SJSA1 (cell line): Measurements from ENCODE around the gene CAPS. TPM values are rescaled to one million over a fixed set of nuclear protein-coding genes. Genes with fewer than 3 reads are reported as not detected.
"Not testable (repeated sequence)": the region's sequence is repeated elsewhere in the genome, so short reads cannot be mapped to it uniquely, and the experiment has no call there.

Experiments
- DNase-seq, 2 experiments: peaks; one replicate each; pipeline ENCODE4 v3.0.0-alpha.2; 2015 to 2020; ENCODE audit warnings: low spot score in 2 of 2, low read depth in 1 of 2
- H3K27ac ChIP-seq: fragments of 250-450 bp; sonication (Bioruptor Pico); 2 replicates; pipeline ENCODE4 v1.5.1; 2020; ENCODE audit warnings: mild to moderate bottlenecking, moderate library complexity
- H3K27me3 ChIP-seq: fragments of 250-450 bp; sonication (Bioruptor Pico); replicated peaks from 2 replicates; pipeline ENCODE4 v1.5.1; 2020; ENCODE audit warnings: mild to moderate bottlenecking, moderate library complexity
- H3K36me3 ChIP-seq: fragments of 250-450 bp; sonication (Bioruptor Pico); 2 replicates; pipeline ENCODE4 v1.5.1; 2020; ENCODE audit warnings: mild to moderate bottlenecking
- H3K4me1 ChIP-seq: fragments of 250-450 bp; sonication (Bioruptor Pico); replicated peaks from 2 replicates; pipeline ENCODE4 v1.6.1; 2021; ENCODE audit warnings: mild to moderate bottlenecking
- H3K4me3 ChIP-seq: fragments of 250-450 bp; sonication (Bioruptor Pico); 2 replicates; pipeline ENCODE4 v1.5.1; 2020; ENCODE audit warnings: mild to moderate bottlenecking
- H3K9me3 ChIP-seq: fragments of 250-450 bp; sonication (Bioruptor Pico); replicated peaks from 2 replicates; pipeline ENCODE4 v1.5.1; 2020; ENCODE audit warnings: mild to moderate bottlenecking
- total RNA-seq: library from RNA; depleted of rRNA; stranded (reverse); fragments of >200 nt; shearing (Covaris generic); gene quantifications from 2 replicates; pipeline ENCODE4 v1.2.3, GENCODE V29; 2014

Gene CAPS
- total RNA-seq, 1 experiment from 2014 or later, result 1.4 TPM

DNA sequence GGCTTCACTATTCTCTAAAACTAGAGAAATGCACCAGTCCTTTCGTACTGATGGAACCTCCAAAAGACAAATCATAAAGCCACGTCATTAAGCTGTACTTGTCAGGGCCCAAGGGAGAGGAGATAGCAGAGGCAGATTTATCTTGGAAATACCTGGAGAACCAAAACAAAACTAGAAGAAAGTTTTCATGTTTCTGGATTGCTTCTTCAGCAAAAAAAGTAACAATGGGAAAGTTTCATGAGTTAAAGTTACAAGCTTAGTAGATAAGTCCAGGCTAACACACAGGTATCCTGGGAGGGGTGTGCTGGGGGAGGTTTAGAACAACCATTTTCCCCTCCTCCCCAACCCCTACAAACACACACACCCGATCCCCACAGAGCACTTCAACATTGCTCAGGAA is 42.3 kb downstream of the CAPS start:
- Histone ChIP-seq H3K27me3 (no peaks in the 10 kb centered on the region), H3K36me3 (peaks cover 13% of the 10 kb centered on the region), H3K27ac (no peak overlapping the region), H3K4me1 (peaks cover 35% of the 10 kb centered on the region), H3K4me3 (no peak overlapping the region), H3K9me3 (no peaks in the 10 kb centered on the region)
- no peak for DNase-seq

DNA sequence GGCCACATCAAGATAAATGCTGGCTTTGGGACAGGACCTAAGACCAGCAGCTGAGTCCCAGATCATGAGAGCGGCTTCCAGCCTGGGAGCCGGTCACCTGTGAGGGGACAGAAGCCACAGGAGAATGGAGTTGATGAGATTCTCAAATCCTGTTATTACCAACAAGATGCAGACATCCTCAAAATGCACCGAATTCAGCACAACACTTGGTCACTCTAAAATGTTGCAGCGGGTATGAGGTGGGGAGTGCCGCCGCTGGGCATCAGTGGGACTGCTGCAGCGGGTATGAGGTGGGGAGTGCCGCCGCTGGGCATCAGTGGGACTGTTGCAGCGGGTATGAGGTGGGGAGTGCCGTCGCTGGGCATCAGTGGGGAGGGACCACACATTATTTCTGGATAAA is 42.7 kb downstream of the CAPS start:
- Histone ChIP-seq H3K27ac (no peak overlapping the region), H3K27me3 (no peaks in the 10 kb centered on the region), H3K9me3 (no peaks in the 10 kb centered on the region), H3K36me3 (peaks cover 10% of the 10 kb centered on the region), H3K4me1 (peaks cover 37% of the 10 kb centered on the region), H3K4me3 (no peak overlapping the region)
- no peak for DNase-seq

DNA sequence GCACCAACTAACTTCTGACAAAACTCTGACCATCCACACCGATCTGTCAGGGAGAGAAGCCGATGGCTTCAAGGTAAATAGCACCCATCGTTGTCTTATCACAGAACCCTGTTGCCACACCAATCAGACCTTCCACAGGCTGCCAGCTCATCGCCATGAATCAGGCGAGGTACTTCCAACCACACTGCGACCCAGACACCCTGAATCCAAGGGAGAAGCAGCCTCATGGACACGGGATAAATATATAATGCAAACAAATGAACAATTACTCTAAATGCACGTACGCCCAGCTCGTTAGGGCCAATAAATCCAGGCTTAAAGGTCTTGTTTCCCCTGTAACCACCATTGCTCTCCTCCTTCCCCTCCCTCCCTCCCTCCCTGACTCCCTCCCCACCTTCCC is 43.1 kb downstream of the CAPS start:
- peaks cover 5% of the 10 kb centered on the region for H3K36me3 ChIP-seq
- no peak overlapping the region for H3K4me3 ChIP-seq
- no peaks in the 10 kb centered on the region for H3K9me3 ChIP-seq
- H3K27me3 ChIP-seq, result no peaks in the 10 kb centered on the region
- H3K4me1 ChIP-seq, result peaks cover 39% of the 10 kb centered on the region
- H3K27ac ChIP-seq, result no peak overlapping the region
- no peak for DNase-seq

DNA sequence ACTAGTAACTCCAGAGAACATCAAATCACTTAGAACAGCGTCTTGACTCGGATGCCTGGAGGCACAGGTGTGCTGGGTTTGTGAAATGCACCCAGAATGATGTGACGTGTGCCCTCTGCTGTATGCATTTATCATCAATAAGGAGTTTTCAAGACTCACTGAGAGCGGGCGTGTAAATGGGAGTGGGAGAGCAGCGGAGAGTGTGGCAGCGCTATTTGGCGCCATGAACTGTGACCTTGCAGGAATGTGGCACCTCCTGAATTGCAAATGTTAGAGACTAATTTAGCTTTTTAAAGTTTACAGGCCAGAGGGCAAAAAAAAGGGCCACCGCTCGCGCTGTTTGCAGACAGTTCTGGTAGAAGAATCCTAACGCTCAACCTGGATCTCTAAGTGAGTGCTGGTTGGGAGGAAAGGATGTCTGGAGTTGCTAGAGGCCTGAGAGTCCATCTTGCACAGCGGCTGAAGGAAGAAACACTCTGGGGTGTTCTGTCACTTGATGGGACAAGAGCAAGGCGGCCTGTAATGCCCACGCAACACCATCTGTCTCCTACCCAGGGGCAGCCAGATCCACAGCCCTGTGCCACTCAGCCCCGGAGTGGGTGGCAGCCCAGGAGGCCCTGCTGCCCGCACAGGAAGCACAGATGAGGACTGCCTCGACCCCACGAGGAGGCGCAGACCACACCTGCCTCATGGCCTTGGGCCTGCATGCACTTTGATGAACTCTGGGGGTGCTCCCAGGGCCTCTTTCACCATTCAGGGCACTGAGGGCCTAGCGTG is 44.2 kb downstream of the CAPS start:
- Histone ChIP-seq H3K27ac (no peak overlapping the region), H3K4me3 (no peak overlapping the region), H3K27me3 (no peaks in the 10 kb centered on the region), H3K36me3 (peaks cover 5% of the 10 kb centered on the region; the same call in 1 of the 2 replicates), H3K4me1 (peaks cover 33% of the 10 kb centered on the region), H3K9me3 (no peaks in the 10 kb centered on the region)
- no peak for DNase-seq

DNA sequence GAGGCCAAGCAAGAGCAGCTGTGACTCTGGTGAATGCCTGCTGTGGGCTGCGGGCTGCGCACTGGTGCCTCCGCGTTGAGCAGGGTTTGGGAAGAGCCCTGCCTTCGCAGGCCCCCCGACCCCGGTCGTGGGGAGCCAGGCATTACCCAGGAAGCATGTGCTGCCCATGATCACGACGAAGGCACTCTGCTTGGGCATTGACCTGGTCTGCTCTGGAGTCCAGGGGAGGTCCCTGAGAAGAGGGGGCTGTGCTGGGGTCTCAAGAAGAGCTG is 44.7 kb downstream of the CAPS start:
- peaks cover 27% of the 10 kb centered on the region for H3K4me1 ChIP-seq
- H3K27me3 ChIP-seq, result no peaks in the 10 kb centered on the region
- H3K4me3 ChIP-seq, result no peak overlapping the region
- DNase-seq, result no peak
- H3K27ac ChIP-seq, result no peak overlapping the region
- H3K36me3 ChIP-seq, result peaks cover 5% of the 10 kb centered on the region; the same call in 1 of the 2 replicates
- H3K9me3 ChIP-seq, result no peaks in the 10 kb centered on the region

DNA sequence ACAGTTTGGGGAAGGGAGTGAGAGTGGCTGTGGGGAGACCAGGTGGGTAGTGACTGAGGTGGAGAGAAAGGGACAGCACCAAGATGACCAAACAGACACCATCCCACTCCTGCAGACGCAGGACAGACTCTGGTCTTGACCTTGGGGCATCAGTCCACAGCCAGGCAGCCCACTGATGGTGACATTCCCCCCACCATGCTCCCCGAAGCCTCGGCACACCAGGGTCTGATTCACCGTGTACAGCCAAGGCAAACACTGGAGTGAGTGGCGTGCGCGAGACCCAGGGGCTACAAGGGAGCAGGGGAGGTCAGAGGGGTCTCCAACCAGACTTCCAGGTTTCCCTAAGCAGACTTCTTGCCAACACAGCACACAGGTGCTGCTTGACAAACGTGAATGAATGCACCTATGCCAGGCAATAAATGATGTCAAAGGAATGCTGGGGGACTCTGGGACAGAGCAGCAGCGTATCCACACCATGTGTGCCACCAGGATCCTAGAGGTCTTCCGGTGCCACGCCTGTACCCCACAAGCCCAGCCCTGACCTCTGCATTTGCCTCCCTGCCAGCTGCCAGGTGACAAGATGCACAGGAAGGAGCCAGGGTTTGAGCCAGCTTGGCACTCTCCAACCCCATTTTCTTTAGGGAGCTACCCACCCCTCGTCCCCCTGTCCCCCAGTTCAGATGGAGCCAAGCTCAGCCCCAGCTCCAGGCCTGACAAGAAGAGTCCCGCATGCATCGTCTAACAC is 45.4 kb downstream of the CAPS start:
- Histone ChIP-seq H3K4me1 (peaks cover 21% of the 10 kb centered on the region), H3K27me3 (no peaks in the 10 kb centered on the region), H3K36me3 (peaks cover 5% of the 10 kb centered on the region; the same call in 1 of the 2 replicates), H3K27ac (no peak overlapping the region), H3K4me3 (no peak overlapping the region), H3K9me3 (no peaks in the 10 kb centered on the region)
- no peak for DNase-seq

DNA sequence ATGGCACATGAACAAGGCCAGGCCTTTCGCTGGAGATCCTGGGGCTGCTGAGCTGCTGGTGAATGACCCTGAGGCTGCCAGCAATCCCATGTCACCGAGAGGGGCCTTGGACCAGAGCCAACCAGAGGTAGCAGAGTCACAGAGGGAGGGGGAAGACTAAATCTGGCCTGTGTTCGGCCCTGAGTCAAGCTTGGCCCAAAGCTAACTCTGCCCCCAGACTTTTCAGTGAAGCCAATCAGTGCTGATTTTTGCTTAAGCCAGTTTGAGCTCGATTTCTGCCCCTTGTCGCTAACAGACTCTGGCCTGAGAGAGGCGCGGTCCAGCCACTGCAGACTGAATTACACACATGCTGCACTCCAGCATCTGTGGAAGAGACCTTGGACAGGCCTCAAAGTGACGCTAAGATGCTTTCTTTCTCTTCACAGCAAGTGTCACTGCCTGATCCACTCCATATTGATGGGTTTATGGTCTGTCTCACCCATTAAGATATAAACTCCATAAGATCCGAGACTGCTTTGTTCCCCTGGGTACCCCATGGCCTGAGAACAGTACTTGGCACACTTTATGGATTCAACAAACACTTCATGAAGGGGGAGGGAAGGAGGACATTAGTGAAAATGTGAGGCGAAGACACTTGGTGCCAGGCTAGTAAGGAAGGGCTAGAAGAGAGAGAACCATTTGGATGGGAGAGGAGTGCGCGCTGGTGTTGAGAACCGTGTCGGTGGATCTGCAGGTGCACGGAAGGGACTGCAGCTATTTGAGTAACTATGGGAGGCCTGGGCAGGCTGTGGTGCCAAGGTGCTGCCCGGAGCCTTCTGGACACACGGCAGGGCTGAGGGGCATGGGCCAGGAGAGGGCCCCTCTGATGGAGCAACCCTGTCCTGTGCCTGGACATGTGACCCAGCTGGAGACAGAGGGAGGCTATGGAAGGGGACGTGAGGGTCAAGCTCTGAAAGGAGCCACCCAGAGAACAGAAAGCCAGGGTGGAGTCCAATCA is 46.2 kb downstream of the CAPS start:
- Histone ChIP-seq H3K27ac (no peak overlapping the region), H3K4me1 (peaks cover 12% of the 10 kb centered on the region), H3K27me3 (no peaks in the 10 kb centered on the region), H3K36me3 (peaks cover 7% of the 10 kb centered on the region), H3K4me3 (no peak overlapping the region), H3K9me3 (no peaks in the 10 kb centered on the region)
- DNase-seq, result no peak

DNA sequence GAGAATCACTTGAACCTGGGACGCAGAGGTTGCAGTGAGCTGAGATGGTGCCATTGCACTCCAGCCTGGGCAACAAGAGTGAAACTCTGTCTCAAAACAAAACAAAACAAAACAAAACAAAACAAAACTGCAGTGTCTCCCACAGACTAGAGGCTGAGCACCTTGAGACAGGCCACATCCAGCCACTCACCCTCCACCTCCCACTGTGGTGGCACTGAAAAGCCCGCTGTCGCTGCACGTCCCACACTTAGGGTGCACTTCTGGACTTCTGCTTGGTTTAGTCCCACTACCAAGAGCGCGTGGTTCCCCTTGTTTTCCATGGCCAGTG is 47.6 kb downstream of the CAPS start:
- not testable (repeated sequence) for H3K9me3 ChIP-seq, H3K27me3 ChIP-seq, H3K27ac ChIP-seq, DNase-seq, H3K4me3 ChIP-seq
- Histone ChIP-seq H3K4me1 (peaks cover 10% of the 10 kb centered on the region), H3K36me3 (peaks cover 18% of the 10 kb centered on the region)

DNA sequence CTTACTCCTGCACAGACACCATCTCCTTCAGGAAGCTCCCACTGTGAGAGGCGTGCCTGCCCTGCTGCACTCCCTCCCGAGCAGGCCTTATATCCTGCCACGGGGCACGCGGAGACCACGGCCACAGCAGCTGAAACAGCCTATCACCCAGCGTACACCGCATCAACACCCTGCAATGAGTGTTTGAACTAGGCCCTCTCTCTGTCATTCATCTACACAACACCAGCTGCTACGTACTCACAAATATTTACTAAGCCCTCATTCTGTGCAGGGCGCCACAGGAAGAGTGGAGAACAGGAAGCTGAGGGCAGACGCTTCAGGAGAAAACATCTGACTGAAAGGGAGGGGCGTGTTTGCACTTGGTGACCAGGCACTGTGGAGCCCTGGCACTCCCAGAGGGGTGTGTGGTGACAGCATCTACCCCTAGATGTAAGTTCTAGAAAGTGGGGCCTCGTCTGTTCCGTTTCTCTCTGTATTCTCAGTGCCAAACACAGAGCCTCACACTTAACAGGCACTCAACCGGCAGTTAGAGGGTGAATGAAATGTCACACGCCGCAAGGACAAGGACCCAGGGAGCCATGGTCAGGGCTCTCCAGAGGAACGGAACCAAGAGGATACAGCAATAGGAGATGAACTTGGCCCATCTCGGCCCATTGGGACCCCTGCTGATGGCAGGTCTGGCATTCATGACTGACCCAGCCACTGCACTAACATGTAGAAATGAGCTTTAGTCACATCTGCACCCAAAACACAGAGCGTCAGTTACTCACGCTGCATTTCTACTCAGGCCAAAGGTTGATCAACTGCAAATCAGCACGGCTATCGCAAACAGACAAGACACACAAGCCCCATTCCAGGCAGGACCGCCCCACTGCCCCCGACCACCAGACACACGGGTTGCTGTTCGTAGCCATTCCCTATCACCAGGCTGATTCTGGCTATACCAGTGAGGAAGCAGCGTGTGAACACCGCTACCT is 48.2 kb downstream of the CAPS start:
- H3K27ac ChIP-seq, result no peak overlapping the region
- H3K27me3 ChIP-seq, result no peaks in the 10 kb centered on the region
- peaks cover 24% of the 10 kb centered on the region for H3K36me3 ChIP-seq
- no peaks in the 10 kb centered on the region for H3K9me3 ChIP-seq
- peak in 1 of 2 experiments; percentile 27 for DNase-seq
- H3K4me3 ChIP-seq, result no peak overlapping the region
- H3K4me1 ChIP-seq, result peaks cover 10% of the 10 kb centered on the region

DNA sequence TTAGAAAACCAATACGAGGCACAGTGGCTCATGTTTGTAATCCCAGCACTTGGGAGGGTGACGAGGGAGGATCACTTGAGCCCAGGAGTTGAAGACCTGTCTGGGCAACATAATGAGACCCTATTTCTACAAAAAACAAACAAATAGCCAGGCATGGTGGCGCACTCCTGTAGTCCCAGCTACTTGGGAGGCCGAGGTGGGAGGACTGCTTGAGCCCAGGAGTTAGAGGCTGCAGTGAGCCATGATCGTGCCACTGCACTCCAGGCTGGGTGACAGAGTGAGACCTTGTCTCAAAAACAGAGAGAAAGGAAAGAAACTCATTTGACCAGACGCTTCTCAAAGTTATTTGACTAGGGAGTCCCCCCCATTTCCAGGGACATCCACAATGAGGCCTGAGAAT is 49.2 kb downstream of the CAPS start:
- DNase-seq, H3K27ac ChIP-seq, H3K4me3 ChIP-seq, H3K27me3 ChIP-seq, H3K9me3 ChIP-seq: not testable (repeated sequence)
- peaks cover 34% of the 10 kb centered on the region for H3K36me3 ChIP-seq
- peaks cover 18% of the 10 kb centered on the region for H3K4me1 ChIP-seq

DNA sequence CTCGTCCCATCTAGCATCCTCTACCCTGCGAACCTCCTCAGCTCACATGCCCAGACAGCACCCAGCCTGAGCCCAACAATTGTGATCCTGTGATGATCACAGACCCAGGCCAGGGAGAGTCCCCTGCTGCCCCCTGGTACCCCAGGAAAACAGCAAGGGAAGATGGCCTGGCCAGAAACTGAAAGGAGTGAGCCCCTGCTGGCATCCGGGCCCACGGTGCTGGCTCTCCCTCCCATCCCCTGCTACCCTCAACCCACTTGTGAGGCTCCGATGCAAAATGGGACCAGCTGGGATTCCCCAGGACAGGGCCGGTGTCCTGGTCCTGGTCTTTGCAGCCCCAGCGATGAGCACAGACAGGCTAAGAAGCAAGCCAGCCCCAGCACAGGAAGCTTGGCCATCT is 49.8 kb downstream of the CAPS start:
- Histone ChIP-seq H3K4me3 (no peak overlapping the region), H3K27ac (no peak overlapping the region), H3K36me3 (peaks cover 32% of the 10 kb centered on the region), H3K4me1 (peaks cover 20% of the 10 kb centered on the region), H3K27me3 (no peaks in the 10 kb centered on the region), H3K9me3 (no peaks in the 10 kb centered on the region)
- no peak for DNase-seq

DNA sequence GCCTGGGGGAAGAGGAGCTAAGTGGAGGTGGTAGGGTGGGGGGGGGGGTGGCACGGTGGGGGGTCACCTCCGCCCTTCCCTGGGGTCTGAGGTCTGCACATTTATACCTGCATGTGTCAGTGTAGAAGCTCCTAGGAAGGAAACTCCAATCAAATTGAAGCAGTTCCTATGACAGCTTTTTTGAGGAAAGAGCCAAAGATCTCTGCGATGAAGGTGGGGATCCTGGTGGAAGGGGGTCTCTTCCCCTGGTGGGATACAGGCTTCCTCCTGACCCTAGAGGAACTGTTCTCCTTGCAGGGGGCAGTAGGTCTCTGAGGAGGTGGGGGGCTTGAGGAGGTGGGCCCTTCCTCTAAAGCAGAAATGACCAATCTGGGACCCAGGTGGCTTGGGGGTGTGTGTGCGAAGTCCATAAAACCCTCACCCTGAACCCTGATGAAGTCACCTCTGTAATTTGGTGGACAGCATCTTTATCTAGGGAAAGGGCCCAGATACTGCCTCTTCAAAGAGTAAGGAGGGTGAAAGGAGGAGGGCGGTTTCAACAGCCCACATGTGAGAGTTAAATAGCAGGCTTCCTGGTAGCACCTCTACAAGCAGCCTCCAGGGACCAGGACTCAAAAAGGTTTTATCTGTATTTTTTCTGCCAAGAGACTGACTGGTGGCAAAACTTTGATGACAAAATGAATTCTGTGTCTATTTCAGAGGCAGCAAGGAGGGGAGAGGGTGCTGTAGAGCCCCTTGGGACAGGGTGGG is 50.9 kb downstream of the CAPS start:
- H3K4me1 ChIP-seq, result peaks cover 20% of the 10 kb centered on the region
- no peak overlapping the region for H3K4me3 ChIP-seq
- H3K9me3 ChIP-seq, result no peaks in the 10 kb centered on the region
- H3K36me3 ChIP-seq, result peaks cover 32% of the 10 kb centered on the region
- H3K27ac ChIP-seq, result no peak overlapping the region
- no peak for DNase-seq
- no peaks in the 10 kb centered on the region for H3K27me3 ChIP-seq
